ENCODE measurements around the gene UROD.

The UROD gene

DNA sequence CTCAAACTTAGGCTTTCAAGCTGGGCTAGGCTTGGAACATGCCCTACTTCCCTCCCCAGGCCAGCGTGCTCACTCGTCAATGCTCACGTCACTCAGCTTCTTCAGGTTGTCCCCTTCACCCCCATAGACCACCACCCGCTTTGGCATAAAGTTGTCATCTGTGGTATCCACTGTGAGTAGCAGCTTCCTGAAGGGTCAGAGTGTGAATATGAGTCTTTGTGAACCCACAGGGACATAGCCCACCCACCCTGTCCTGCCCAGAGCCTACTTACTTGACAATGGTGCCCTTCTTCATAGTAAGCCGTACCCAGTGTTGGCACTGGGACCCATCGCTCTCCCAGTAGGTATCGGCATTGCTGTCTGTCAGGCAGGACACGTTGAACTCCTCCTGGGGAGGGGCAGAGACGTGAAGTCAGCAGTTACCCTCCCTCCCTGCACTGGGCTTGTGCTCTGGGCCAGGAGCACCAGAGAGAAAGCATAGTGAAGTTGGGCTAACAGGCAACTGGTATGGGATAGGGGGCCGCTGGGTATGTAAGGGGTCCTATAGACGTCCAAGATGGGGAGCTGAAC lies 2.7 kb upstream of the UROD start:
- no peak for FAIRE-seq

DNA sequence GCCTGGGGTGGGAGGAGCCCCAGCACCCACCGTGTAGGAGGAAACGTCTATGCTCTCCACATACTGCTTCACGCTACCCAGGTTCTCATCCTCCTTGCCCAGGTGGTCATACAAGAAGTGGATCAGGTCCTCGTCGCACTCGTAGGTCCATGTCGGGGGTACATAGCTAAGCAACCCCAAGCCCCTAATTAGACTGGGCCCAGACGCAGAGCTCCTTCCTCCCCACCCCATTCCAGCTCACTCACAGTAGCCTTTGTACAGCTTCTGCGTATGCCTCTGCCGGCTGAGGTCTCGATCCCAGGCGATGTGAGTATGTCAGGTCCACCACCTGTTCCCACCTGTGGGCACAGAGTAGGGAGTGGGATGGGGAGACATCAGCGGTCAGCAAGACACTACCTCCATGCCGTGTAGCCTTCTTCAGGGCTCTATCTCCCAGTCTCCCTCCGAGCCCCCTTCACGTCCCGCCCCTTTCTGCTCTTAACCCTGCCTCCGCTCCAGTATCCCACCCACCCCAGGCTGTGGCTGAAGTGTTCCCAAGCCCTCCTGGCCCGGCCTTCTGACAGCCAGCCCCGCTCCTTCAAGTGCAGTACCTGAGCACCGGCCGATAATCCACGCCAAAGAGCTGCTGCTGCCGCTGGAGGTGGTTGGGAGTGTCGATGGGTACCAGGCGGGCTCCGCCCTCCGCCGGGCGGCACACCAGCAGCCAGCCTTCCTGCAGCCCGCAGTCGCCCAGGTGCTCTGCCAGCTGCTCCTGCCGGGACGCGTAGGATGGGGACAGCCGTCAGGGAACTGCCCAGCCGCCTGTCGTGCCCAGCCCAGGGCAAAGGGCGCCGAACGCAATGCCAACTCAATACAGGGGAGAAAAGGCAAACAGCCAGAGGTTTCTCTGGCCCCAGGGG lies 1.8 kb upstream of the UROD start:
- FAIRE-seq = no peak

DNA sequence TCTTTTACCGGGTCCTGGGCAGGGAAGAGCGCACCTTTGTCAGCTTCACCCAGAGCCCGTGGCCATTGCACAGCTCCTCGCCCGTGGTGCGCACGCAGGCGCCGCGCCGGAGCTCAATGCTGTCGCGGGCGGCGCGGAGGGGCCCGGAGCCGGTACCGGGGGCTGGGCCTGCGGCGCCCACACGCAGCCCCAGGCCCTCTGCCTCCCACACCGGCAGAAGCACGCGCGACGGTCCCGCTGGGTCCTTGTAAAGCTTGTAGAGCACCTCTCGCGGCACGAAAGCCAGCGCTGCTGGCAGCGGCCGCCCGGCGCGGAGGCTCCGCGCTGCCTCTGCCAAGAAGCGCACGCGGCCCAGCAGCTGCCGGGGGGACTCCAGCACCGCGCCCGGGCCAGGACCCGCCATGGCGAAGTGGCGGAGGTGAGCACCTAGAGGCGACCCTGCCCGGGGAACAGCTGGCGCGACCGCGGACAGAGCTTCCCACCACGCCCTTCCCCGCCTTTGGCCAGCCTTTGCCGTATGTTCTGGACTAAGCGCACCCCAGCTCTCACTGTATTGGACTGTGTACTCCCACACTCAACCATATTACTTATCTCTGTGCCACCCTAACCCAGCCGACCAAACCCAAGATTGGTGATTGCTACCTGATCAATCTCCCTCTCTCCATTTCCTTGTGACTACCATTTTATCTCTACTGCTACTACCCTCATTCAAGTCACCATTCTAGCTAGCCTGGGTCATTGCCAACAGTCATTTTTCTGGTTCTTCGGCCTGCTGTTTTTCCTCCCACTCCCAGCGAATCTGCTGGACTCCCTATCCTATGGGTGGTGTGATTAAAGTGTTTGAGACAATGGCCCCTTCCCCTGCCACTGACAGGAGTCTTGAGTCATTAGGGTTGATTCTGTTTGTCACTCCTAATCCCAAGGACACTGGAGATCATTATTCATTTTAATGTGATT lies 921 bp upstream of the UROD start, which contains the start of gene HECTD3:
Gene HECTD3, minus strand, starts transcription at position 470 of the 957 bp plus-strand sequence. Its CDS starts 67 bp downstream, at position 403.
- FAIRE-seq = no peak

DNA sequence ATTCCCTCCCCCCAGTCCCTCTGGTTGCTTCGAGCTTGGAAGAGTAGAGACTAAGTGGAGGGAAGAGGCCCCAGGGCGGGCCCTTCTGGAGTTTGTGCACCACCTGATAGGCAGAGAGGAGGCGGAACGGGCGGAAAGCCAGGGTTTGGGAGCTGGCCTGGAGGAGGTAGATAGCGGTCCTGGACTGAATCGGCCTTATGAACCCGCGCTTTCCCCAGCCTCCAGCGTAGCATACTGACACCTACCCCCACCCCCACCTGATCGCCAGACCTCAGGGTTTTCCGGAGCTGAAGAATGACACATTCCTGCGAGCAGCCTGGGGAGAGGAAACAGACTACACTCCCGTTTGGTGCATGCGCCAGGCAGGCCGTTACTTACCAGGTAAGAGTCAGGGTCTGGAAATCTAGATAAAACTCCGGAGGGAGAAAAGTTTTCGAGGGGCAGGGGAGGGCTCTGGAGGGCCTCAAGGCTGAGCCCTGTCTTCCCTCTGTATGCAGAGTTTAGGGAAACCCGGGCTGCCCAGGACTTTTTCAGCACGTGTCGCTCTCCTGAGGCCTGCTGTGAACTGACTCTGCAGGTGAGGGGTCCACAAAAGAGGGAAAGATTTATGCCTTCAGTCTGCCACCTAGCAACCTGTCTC lies 705 bp downstream of the UROD start:
- FAIRE-seq = no peak

DNA sequence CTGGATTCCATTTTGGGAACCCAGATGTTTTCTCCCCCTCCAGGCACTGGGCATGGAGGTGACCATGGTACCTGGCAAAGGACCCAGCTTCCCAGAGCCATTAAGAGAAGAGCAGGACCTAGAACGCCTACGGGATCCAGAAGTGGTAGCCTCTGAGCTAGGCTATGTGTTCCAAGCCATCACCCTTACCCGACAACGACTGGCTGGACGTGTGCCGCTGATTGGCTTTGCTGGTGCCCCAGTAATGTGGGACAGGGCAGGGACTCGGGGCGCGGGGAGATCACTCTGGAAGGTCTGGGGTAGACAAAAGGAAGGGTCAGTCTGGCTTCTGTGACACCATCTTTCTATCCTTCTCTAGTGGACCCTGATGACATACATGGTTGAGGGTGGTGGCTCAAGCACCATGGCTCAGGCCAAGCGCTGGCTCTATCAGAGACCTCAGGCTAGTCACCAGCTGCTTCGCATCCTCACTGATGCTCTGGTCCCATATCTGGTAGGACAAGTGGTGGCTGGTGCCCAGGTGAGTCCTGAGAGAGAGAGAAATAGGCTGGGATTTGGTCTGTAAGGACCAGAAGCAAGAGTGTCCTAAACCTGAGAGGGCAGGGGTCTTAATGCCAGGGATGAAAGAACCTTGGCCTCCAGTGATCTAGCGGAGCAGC lies 1.6 kb downstream of the UROD start:
- no peak for FAIRE-seq

DNA sequence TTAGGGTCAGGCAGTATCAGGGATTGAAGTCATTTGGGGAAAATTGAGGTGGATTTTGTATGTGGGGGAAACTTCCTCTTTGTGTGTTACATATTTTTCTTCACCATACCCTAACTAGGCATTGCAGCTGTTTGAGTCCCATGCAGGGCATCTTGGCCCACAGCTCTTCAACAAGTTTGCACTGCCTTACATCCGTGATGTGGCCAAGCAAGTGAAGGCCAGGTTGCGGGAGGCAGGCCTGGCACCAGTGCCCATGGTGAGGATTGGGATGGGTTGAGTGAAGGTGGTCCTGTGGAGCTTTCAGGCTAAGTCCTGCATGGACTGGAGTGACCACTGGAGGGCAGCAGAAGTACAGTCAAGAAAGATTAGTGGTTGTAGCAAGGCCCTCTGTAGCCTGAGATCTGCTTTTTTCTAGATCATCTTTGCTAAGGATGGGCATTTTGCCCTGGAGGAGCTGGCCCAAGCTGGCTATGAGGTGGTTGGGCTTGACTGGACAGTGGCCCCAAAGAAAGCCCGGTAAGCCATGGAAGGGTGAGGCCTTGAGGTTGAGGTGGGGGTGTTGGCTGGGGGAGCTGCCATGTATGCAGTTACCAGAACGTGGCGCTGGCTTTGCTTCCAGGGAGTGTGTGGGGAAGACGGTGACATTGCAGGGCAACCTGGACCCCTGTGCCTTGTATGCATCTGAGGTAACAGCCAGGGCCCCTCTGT lies 2.4 kb downstream of the UROD start:
- no peak for FAIRE-seq

DNA sequence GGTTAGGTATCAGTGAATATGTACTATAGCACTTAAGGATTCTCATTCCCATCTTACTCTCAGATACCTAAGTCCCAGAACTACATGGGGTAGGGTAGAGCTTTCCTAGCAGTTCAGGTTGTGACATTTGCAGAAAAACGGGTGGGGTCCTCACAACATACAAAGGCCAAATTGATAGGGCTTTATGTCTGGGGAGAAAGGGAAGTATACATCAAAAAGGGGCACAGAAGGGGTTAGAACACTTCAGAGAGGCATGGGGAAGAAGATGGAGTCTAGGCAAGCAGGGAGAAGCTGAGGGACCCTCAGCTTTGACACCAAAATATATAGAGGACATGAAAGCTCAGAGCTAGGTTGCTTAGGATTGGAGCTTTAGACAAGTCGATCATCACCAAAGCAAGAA lies 3.6 kb downstream of the UROD start:
- no peak for FAIRE-seq

DNA sequence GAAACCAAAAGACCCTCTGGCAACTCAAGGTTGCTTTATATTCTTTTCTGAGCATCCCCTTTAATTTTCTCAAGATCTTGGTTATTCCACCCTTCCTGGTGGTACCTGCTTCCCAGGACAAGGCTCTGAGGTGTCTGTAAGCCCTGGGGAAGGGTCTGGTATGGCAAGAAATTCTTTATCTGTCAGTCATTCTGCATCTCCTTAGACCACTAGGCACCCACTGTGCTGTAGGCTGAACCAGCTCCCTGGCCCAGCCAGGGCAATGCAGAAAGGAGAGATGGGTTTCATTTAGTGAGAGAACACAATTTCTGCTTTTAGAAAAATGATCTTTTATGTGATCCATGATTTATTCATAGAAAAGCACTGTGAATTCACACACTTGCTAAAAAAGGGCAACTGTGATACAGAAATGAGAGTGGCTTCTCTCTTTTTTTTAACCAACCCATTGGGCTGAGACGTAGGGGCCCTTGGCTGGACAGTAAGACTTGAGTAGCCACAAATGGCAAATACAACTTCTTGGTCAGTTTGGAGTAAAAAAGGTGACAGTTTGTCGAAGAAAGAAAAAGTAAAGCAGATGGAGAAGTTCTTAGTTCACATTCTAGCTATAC lies 4.1 kb downstream of the UROD start:
- FAIRE-seq = no peak

DNA sequence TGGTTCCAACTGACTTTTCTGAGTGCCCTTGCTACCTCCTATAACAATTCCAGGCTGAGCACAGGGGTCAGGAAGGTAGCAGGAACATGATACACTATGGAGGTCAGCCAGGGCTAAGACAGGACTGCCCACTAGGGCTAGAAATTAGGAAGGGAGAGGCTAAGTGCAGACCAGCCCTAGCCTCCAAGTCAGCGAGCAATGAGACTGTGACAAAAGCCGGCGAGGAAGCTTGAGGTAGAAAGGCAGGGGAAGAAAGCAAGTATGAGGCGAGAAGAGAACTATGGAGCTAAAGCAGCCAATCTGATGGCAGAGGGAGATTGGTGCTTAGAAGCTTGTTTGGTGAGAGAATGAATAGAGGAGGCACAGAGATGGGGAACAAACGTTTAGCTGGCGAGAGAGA lies 4.7 kb downstream of the UROD start:
- FAIRE-seq = no peak

DNA sequence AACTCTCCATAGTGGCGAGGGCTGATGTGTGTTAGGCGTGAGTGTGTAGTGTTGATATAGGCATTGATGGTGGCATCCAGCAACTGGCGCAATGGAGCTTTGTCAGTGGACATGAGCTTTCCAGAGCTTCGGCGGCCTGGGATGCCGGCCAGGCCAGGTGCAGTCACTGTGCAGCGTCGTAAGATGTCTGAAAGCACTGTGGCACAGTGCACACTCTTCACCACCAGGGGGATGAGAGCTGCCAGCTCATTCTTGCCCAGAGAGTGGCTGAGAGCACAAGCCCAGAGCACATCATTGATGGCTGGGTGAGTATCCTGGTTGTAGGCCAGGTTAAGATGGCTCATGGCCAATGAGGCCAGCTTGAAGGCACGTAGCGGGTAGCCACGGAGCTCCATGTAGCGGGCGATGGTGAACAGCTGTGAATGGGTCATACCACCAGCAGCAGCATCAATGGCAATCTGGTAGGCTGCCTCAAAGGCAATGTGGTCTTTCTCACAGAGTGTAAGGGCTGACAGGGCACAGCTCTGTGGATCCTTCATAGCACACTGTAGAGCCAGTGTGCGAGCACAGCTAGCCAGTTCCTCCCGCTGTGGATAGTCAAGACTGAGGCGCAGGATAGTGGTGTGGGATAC lies 6.7 kb downstream of the UROD start:
- no peak for FAIRE-seq

DNA sequence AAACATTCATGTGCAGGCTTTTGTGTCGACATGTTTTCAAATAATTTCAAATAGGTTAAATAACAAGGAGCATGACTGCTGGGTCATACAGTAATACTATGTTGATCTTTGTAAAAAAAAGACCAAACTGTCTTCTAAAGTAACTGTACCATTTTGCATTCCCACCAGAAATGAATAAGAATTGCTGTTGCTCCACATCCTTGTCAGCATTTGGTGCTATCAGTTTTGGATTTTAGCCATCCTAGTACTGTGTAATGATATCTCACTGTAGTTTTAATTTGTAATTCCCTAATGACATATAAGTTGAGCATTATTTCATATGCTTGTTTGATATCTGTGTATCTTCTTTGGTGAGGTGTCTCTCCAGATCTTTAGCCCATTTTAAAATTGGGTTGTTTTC lies 11.6 kb downstream of the UROD start:
- no peak for FAIRE-seq

DNA sequence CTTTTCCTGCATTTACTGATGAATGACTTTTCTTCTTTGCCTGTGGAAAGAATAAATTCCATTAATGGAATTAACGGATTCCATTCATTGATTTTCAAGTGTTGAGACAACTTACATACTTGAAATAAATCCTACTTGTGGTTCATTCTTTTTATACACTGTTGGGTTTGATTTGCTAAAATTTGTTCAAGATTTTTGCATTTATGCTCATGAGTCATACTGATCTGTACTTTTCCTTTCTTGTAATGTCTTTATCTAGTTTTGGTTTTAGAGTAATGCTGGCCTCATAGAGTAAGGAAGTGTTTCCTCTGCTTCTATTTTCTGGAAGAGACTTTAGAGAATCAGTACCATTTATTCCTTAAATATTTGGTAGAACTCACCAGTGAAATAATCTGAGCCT lies 14.4 kb downstream of the UROD start:
- no peak for FAIRE-seq

DNA sequence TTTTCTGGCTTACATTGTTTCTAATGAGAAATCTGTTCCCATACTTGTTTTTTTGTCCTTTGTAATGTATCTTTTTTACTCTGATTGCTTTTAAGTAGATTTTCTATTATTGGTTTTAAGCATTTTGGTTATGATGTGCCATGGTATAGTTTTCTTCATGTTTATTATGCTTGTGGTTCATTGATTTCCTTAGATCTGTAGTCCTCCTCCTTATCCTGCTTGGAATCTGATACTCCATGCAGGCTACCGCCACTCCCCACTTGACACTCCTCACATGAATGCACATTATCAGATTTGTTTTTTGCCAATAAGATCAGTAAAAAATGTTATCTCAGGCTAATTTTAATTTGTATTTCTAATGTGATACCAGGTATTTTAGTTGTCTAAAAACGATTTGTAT lies 20.8 kb downstream of the UROD start:
- FAIRE-seq = no peak

DNA sequence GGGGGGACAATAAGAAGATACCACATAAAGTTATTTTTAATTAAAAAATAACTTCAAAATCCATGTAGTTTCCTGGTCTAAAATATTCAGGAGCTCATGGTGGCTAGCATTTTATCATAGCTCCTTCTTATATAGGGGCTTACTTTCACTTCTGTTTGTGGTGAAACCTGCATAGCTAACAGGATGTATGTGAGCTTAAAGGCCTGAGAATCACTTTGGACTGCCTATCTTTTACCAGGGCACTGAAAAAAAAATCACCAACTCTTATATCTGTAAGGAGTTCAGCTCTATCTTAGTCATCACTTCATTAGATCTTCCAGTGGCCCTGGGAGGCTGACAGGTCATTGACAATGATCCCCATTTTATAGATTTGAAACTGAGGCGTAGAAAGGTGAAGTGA lies 21.3 kb downstream of the UROD start:
- no peak for FAIRE-seq

DNA sequence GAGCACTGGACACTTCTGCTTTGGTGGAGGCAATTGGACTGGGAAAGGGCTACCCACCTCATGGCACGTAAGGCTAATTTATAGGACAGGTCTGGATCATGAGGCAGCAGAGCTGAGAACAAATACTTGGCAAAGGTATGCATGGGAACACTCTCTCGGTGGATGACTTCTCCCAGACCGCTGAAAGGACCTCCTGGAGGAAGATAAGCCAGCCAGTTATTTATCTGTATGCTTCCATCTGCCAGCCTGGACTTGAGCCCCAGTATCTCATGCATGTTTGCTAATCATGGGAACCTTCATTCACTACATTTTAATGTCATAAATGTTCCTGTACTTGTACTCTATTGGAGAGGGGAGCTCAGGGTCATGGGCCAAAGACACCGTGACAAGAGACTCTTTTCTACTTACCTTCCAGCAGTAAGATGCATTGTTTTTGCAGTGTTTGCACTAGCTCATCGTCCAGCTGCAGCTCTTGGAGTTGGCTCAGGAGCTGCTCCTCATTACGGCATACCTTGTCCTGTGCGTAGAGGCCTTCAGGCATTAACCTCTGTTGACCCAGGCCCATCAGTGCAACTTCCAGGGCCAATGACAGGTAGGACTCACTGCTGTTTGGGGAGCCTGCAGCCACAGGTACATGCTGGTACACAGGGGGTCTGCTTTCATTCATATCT lies 23.7 kb downstream of the UROD start:
- no peak for FAIRE-seq

DNA sequence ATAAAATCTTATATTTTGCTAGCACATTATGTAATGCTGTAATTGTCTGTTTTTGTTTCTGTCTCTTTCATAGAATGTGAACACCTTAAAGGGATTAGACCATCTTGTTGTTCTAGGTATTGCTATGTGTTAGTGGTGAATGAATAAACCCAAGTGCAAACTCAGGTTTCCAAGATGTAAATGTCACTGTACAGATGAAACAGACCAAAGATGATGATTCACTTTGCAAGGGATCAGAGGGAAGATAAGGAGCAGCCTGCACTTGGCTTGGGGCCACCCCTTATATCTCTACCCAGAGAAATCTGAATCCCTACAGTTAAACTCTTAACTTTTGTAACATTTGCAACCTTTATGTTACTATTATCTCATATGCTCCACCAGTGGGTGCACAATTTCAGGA lies 25.4 kb downstream of the UROD start:
- FAIRE-seq = no peak

DNA sequence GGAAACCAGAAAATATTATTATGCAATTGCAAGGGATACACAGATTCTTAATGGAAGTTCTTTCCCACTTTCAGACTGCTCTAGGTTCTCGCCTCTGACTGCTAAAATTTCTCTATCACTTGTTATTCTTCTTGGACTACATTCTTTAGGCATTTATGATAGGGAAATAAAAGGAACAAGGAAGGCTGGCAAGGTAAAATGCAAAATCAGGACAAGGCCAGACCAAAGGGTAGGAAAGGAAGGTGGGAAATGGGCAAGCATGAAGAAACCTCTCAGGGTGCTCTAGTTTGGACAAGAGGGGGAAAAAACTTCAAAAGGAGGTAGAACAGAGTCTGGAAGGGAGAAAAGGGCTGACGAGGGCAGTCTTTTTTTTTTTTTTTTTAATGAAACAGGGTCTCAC lies 26.2 kb downstream of the UROD start:
- FAIRE-seq = no peak

DNA sequence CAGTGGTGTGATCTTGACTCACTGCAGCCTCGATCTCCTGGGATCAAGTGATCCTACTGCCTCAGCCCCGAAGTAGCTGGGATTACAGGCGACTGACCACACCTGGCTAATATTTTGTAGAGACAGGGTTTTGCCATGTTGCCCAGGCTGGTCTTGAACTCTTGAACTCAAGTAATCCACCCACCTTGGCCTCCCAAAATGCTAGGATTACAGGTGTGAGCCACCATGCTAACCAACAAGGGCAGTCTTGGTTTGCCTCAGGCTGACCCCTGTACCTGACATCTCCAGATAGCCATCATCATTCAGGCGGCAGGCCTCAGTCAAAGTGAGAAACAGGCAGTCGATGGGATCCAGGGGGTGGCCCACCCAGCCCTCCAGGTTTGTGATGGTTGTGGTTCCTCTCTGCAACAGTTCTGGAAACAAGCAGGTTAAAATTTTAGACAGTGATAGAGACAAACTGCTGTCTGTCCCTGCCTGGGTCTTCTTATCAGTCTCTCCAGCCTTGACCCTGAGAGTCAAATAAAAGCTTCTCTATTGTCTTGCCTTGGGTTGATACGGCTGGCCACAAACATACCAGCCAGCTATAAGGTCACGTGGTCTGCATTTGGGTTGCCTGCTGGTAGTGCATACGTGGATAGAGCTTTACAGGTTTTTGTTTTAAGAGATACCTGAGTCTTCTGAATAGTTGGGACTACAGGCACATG lies 26.8 kb downstream of the UROD start:
- FAIRE-seq = no peak

DNA sequence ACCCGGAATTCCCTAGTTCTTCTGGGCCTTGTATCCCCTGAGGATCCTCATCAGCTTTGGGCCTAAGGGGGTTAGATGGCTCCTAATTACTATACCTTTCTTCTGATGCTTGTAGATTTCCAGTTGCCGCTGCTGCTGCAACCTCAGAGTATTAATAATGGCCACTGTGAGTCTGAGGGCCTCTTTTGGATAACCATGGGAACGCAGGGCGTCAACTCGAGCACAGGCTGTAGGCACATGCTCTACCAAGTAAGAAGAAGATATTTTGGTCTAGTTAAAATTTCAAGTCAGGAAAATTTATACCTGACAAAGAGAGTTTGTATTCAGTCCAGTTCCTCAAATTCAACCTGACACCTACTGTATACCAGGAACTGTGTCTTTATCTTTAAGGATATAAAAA lies 28.2 kb downstream of the UROD start:
- FAIRE-seq = no peak

DNA sequence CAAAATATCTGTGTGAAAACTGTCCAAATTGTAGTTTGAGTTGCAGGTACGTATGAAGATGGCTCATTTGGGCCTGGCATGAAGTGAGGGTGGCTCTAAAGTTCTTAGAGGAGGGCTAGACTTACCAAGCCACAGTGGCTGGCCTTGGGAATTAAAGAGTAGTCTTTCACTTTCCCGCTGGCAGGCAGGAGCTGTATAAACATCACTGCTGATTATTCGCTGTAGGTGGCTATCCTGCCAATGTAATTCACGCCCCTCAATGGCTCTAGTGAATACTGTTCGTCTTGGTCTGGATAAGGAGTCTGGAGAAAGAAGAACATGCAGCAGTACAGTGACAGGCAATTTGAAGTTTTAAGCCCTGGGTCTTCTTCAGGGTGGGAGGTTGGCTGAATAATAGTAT lies 31.0 kb downstream of the UROD start:
- no peak for FAIRE-seq
